ENCODE results near the gene CCDC200. TPM values are rescaled to one million over a fixed set of nuclear protein-coding genes. Genes with fewer than 3 reads are reported as not detected.

Gene CCDC200
- total RNA-seq, 1 donor from 2014 or later = not detected

DNA sequence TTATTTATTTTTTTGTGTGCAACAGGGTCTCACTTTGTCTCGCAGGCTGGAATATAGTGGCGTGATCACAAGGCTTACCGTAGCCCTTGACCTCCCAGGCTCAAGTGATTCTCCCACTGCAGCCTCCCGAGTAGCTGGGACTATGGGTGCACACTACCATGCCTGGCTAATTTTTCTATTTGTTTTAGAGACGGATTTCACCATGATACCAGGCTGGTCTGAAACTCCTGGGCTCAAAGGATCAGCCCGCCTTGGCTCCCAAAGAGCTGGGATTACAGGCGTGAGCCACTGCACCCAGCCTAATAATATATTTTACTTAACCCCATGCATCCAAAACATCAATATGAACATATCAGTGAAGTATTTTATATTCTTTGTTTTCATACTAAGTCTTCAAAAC lies 2.0 kb downstream of the CCDC200 start:
- intact Hi-C loops (cut with micrococcal nuclease) = no loop called here
- H3K27ac ChIP-seq (replicated peaks) = no peak overlapping the region
- H3K27me3 ChIP-seq (ENCODE audit: low read depth) = no peaks in the 10 kb centered on the region
- no peaks in the 10 kb centered on the region for H3K4me1 ChIP-seq
- peaks cover 6% of the 10 kb centered on the region for H3K36me3 ChIP-seq
- TF ChIP-seq, protein P1, sequence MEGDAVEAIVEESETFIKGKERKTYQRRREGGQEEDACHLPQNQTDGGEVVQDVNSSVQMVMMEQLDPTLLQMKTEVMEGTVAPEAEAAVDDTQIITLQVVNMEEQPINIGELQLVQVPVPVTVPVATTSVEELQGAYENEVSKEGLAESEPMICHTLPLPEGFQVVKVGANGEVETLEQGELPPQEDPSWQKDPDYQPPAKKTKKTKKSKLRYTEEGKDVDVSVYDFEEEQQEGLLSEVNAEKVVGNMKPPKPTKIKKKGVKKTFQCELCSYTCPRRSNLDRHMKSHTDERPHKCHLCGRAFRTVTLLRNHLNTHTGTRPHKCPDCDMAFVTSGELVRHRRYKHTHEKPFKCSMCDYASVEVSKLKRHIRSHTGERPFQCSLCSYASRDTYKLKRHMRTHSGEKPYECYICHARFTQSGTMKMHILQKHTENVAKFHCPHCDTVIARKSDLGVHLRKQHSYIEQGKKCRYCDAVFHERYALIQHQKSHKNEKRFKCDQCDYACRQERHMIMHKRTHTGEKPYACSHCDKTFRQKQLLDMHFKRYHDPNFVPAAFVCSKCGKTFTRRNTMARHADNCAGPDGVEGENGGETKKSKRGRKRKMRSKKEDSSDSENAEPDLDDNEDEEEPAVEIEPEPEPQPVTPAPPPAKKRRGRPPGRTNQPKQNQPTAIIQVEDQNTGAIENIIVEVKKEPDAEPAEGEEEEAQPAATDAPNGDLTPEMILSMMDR (IDR thresholded peaks at IDR 0.05; ENCODE audit: borderline replicate concordance) = no peak
- no peaks in the 10 kb centered on the region for H3K9me3 ChIP-seq (replicated peaks)
- no peak overlapping the region for H3K4me3 ChIP-seq
- no peak for DNase-seq

DNA sequence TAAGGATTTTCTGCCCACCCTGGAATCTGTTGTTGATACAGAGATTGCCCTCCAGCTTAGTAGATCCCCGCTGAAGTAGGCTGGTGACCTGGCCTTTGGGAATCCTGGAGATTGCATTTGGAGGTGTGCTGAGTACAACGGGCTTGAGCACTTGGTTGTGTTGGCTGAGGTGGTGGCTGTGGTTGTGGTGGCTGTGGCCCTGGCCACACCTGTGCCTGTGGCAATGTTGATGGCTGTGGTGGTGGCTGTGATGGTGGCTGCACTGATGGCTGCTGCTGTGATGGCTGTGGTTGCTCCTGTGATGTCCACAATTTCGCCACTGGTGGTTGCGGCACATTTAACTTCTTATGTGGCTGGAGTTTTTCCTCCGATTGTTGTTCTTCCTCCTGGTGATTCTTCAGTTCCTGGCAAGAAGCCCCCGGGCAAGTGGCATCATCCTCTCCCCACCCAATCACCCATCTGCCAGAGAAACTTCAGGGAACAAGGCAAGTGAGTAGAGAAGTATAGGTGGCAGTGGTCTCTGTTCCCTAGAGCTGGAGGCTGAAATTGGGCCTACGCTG lies 4.2 kb downstream of the CCDC200 start:
- no peaks in the 10 kb centered on the region for H3K4me1 ChIP-seq
- DNase-seq = no peak

DNA sequence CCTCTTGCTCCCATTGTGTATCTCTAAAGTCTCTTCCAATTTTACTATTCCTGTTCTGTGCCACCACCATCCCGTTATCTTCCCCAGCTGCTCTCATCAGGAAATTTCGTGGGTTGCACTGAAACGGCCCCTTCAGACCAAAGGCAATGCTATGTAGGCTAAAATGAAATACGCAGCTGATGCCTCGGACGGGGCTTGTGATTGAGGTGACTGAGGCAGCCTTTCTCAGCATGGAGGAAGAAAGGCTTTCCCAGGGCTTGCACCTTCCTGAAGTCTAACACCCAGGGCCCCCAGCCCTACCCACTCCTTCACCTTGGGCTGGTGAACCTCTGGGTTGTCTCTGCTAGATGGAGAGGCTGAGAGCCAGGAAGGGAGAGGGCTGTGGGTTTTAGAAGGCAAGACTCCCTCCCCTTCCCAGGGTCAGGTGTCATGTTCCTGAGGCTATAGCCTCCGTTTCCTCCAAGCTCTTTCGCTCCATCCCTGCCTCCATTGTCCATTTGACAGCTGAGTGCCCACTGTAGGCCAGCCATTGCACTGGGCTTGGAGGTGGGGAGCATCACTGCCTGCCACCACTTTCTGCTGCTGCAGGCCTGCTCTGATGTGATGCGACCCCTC lies 7.8 kb downstream of the CCDC200 start:
- Histone ChIP-seq H3K4me1 (no peaks in the 10 kb centered on the region), H3K36me3 (peaks cover 24% of the 10 kb centered on the region), H3K27me3 (ENCODE audit: low read depth) (no peaks in the 10 kb centered on the region), H3K4me3 (no peak overlapping the region), H3K9me3 (replicated peaks) (no peaks in the 10 kb centered on the region), H3K27ac (replicated peaks) (no peak overlapping the region)
- TF ChIP-seq, protein P1 (IDR thresholded peaks at IDR 0.05; ENCODE audit: borderline replicate concordance) = no peak
- intact Hi-C loops (cut with micrococcal nuclease) = no loop called here
- no peak for DNase-seq

More for the DNA sequence above, 4.2 kb downstream of the CCDC200 start:
- Histone ChIP-seq H3K4me3 (no peak overlapping the region), H3K27ac (replicated peaks) (no peak overlapping the region), H3K36me3 (peaks cover 6% of the 10 kb centered on the region), H3K9me3 (replicated peaks) (no peaks in the 10 kb centered on the region), H3K27me3 (ENCODE audit: low read depth) (no peaks in the 10 kb centered on the region)
- TF ChIP-seq, protein P1 (IDR thresholded peaks at IDR 0.05; ENCODE audit: borderline replicate concordance) = no peak
- intact Hi-C loops (cut with micrococcal nuclease) = no loop called here

DNA sequence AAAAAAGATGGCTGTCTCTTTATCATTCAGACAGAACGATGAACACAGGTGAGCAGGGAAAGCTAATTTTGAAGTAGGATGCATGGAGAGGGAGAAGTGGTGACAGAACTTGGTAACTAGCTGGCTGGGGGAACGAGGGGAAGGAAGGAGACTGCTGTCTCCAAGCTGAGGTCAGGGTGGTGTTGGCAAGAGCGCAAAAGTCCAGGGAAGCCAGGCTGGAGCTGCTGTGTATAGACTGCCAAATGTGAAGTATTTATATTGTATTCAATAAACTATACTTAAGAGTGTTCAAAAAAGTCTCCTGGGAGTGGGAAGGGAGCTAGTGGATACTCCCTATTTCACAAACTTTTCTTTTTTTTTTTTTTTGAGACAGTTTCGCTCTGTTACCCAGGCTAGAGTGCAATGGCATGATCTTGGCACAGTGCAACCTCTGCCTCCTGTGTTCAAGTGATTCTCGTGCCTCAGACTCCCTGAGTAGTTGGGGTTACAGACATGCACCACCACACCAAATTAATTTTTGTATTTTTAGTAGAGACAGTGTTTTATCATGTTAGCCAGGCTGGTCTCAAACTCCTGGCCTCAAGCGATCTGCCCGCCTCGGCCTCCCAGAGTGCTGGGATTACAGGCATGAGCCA lies 8.6 kb downstream of the CCDC200 start:
- Histone ChIP-seq H3K36me3 (peaks cover 28% of the 10 kb centered on the region), H3K27me3 (ENCODE audit: low read depth) (no peaks in the 10 kb centered on the region), H3K9me3 (replicated peaks) (no peaks in the 10 kb centered on the region), H3K4me3 (no peak overlapping the region), H3K4me1 (no peaks in the 10 kb centered on the region), H3K27ac (replicated peaks) (no peak overlapping the region)
- TF ChIP-seq, protein P1 (IDR thresholded peaks at IDR 0.05; ENCODE audit: borderline replicate concordance) = no peak
- intact Hi-C loops (cut with micrococcal nuclease) = no loop called here
- DNase-seq = no peak

DNA sequence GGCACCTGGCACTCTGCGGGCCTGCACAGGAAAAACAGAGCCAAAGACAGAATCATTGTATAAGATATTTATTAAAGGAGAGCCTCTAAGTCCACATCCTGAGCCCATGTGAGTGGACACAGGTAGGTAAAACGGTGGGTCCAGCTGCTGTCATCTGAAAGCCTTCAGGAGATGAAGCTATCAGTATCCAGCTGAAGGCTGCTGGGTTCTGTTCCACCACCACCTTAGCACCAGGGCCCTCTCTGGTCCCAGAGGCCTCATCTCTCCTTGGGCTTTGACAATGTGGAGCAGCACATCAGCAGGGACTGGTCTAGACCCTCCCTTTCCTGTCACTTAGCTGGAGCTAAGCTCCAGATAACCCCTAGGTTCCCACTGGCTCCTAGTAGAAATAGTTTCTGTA lies 9.4 kb downstream of the CCDC200 start:
- intact Hi-C loops (cut with micrococcal nuclease) = no loop called here
- Histone ChIP-seq H3K4me1 (no peaks in the 10 kb centered on the region), H3K9me3 (replicated peaks) (no peaks in the 10 kb centered on the region), H3K36me3 (peaks cover 28% of the 10 kb centered on the region), H3K27ac (replicated peaks) (no peak overlapping the region), H3K27me3 (ENCODE audit: low read depth) (no peaks in the 10 kb centered on the region), H3K4me3 (no peak overlapping the region)
- TF ChIP-seq, protein P1 (IDR thresholded peaks at IDR 0.05; ENCODE audit: borderline replicate concordance) = no peak
- no peak for DNase-seq

All from left ventricle myocardium inferior (tissue), 1 donor.